ENCODE measurements around the gene ASCC2.
"Not testable (repeated sequence)": the region's sequence is repeated elsewhere in the genome, so short reads cannot be mapped to it uniquely, and the experiment has no call there.

Gene ASCC2

DNA sequence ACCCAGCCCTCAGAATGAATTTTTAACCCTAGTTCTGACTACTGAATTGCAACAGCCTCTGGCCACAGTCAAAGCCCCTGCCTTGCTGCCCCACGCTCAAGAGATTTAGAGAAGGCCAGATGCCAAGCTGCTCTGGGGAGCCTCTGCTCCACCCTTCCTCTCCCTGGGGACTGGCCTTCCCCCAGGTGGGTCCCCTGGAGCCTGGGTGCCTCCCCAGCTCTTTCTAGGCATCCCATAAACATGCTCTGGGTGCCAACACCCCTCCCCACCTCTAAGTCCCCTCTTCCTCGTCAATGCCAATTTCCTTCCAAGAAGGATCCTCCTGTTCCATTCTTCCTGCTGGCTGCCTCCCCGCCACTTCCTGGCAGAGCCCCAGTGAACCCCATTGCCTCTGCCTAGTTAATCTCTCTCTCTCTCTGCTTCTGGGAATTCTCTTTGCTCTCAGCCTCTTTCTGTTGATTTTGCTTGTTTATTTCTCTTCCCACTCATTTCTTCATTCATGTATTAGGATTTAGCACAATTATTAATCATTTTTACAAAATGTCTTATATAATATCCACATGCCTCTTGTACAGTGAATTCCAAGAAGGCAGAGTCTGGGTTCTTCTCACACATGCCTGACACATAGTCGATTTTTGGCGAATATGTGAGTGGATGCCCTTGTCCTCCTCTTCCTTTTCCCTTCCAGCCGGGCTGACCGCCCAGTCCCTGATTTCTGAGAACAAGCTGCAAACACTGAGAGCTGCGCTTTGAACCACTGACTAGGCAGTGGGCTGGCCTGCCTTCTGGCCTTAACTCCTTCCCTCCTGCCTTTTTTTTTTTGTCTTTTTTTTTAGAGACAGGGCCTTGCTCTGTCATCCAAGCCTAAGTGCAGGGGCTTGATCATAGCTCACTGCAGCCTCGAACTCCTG, 53.4 kb downstream of the ASCC2 start:
- DNase-seq: no peak

DNA sequence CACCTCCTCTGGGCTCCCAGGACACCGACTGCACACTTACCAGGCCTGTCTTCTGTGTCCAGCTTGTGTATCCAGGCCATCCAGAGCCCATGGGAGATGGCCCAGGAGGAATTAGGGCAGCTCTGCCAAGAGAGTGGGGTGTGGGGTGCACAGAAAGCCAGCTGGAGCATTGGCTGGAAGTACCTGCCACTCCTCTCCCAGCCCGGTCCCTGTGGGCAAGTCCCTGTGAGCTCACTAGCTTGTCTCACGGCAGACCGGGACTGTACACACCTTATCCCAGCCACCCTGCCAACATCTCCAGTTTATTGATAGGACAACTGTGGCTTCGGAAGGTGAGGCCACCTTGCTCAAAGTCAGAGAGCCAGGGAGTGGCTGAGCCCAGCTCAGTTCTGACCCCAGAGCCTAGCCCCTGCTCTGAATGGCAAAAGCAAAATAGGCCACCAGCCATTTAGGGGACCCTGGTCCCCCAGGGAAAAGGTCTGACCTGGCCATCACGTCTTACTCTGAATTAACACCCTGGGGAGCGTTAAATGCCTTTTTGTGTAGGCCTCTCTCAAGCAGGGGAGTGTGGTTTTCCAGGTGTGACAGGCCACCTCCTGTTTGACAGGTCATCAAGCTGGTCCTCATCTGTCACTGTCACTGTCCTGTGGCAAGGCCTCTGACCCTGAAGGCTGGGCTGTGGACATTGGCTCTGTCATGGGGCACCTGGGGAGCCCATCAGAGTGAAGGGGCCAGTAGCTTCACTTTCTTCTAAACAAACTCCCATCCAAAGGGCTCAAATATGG, 55.8 kb downstream of the ASCC2 start:
- no peak for DNase-seq

- DNase-seq: no peak
Observed at GRCh38 chr22:29780748-29781676, 57.1 kb downstream of the ASCC2 start.

DNA sequence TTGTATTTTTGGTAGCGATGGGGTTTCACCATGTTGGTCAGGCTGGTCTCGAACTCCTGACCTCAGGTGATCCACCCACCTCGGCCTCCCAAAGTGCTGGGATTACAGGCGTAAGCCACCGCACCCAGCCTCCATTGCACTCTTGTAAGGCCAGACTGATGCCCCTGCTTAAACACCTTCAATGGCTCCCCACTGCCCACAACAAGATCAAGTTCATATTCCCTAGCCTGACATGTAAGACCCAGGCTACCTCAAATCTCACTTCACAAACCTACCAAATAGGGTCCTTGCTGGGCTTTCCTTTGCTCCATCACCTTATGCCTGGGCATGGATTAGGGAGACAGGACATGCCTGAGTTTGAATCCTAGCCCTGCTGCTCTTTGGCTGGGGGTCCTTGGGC, 57.9 kb downstream of the ASCC2 start:
- no peak for DNase-seq

GRCh38 chr22:29773233-29773632, 64.8 kb downstream of the ASCC2 start:
- no peak for DNase-seq

DNA sequence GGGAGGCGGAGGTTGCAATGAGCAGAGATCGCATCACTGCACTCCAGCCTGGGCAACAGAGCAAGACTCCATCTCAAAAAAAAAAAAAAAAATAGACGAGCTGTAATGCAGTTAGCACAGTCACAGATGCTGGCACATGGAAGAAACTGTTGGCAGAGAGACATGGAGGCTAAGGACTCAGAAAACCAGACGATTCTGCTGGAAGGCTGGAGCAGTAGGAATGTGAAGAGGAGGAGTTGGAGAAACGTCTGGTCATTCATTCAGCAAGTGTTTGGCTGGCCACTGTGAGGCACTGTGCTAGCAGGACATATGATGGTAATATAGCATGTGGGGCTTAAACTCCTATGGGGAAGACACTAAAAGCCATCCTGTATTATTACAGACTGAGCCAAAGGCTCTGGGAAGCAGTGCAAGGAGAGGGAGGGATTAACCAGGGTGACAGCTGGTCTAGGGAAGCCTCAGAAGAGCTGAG, 65.9 kb downstream of the ASCC2 start:
- DNase-seq: no peak

DNA sequence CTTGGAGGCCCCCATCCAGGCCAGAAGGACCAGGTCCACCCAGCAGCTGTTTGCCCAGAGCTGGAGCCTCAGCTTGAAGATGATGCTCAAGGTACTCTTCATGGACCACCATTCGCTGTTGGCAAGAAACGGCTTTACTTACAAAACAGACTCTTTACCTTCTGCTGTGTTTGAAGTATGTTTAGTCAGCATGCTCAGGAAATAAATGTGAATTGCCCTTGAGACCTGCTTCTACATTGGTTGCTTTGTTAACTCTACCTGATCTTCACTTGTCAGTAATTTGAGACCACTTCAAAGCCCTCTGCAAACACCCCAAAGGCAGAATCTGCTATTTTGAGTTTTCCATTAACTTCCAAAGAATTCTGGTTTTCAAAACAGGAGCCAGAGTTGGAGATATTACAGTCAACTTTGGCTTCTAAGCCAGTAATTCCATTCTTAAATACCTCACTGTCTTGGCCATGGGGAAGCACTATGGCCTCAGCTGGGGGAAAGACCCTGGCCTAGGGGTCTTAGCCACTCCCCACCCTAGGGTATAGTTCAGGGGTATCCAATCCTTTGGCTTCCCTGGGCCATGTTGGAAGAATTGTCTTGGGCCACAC, 68.3 kb downstream of the ASCC2 start:
- DNase-seq: no peak

- DNase-seq: no peak
Observed at GRCh38 chr22:29768052-29768693, 69.9 kb downstream of the ASCC2 start.

DNA sequence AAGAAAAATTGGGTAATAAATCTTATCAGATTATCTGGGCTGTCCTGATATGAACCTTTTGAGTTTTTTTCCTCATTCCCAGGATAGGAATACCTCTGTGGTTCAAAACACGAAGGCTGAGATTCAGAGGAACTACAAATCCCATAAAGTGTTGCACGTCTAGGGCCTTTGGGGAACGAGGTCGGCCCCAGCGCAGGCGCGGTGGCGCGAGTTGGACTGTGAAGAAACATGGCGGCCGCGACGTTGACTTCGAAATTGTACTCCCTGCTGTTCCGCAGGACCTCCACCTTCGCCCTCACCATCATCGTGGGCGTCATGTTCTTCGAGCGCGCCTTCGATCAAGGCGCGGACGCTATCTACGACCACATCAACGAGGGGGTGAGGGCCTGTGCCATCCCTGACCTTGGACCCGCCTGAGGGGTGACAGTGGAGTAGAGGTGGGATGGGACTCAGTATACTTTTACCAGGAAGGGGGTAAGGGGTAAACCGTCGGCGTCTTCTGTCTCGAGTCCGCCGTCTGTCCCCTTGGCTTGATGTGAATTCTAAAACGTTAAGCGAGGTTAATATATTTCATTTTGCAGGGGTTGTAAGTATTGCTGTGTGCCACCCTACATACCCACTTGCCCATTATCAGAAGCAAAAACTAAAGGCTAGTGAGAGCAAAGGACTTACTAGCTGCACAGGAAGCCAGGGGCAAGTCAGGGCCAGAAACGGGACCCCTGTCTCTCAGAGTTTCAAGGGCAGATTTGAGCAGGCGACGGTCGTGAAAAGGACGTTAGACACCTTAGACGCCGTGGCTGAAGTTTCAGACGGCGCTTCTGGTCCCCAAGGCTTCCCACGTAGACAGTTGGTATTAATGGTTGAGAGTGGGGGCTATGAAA, 70.7 kb downstream of the ASCC2 start, which contains the start of gene UQCR10:
UQCR10 (plus strand) TSS at position 199 of the 881 bp plus-strand sequence; CDS start at position 229, 30 bp downstream.
- DNase-seq: peak; percentile 90 to 93 (median 91)

- DNase-seq: peak; percentile 85 to 96 (median 90)
Observed at GRCh38 chr22:29766632-29767170, 71.4 kb downstream of the ASCC2 start, which contains the start of gene ZMAT5. Gene ZMAT5 (minus strand): TSS chr22:29767007. CDS start chr22:29748544, 18,463 bp downstream.

DNA sequence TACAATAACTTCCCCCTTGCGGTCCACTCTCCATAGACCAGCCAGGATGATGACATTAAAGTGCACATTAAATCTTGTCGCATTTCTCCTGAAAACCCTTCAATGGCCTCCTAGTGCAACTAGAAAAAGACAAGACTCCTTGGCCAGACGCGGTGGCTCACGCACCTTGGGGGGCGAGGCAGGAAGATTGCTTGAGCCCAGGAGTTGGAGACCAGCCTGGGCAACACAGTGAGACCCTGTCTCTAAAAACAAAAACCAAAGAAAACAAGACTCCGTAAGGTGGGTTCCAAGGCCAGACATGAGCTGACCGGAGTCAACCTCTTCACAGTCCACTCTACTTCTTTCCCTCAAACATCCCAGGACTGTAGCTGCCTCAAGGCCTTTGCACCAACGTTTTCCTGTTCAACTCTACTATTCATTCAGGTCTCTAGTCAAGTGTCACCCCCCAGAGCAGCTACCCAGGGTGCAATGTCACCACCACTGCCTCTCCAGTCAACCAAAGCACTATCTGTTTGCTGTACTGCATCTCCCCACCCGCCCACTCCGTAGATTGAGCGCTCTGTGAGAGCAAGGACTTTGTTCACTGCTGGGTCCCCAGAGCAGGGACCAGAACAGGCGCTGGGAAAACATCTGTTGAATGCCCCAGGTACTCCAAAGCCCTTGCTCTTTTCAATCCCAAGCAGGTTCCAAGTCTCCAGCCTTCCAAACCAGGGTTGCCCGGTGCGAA, 72.0 kb downstream of the ASCC2 start:
- no peak for DNase-seq

DNA sequence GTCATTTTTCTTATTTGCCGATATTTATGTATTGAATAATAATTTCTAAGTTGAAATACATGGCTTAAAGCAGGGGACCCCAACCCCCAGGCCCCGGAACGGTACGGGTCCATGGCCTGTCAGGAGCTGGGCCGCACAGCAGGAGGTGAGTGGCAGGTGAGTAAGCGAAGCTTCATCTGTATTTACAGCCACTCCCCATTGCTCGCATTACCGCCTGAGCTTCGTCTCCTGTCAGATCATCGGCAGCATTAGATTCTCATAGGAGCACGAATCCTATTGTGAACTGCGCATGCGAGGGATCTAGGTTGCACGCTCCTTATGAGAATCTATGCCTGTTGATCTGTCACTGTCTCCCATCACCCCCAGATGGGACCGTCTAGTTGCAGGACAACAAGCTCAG, 75.8 kb downstream of the ASCC2 start:
- no peak for DNase-seq

- DNase-seq: no peak
Observed at GRCh38 chr22:29758959-29759358, 79.1 kb downstream of the ASCC2 start.

DNA sequence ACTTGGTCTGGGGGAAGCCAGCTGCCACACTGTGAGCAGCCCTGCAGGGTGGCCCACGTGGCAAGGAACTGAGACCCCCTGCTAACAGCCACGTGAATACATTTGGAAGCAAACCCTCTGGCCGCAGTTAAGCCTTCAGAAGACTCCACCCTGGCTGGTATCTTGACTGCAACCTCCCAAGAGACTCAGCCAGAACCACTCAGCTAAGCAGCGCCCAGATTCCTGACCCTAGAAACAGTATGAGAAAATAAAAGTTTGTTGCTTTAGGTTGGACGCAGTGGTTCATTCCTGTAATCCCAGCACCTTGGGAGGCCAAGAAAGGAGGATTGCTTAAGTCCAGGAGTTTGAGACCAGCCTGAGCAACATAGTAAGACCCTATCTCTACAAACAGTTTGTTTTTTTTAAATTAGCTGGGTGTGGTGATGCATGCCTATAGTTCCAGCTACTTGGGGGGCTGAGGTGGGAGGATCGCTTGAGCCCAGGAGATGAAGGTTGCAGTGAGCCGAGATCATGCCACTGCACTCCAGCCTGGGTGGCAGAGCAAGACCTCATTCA, 79.9 kb downstream of the ASCC2 start:
- no peak for DNase-seq

GRCh38 chr22:29757096-29757495, 81.0 kb downstream of the ASCC2 start:
- no peak for DNase-seq

- no peak for DNase-seq
Observed at GRCh38 chr22:29756341-29756740, 81.7 kb downstream of the ASCC2 start.

DNA sequence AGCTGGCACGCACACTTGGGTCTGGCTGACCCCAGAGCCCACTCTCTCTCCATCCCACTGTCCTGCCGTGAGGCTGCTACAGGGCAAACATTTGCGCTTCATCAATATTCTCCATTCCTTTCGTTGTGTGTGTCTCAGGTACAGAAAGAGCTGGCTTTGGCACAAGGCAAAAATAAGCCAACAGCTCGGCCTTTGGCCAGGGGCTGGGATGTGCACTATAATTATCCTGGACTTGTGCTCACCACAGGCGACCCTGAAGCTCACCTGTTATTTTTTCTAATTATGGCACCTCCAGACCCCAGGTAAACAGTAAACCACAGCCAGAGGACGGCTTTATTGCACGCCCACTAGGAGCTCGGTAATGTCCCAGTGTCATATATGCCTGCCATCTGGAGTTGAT, 82.2 kb downstream of the ASCC2 start:
- no peak for DNase-seq

DNA sequence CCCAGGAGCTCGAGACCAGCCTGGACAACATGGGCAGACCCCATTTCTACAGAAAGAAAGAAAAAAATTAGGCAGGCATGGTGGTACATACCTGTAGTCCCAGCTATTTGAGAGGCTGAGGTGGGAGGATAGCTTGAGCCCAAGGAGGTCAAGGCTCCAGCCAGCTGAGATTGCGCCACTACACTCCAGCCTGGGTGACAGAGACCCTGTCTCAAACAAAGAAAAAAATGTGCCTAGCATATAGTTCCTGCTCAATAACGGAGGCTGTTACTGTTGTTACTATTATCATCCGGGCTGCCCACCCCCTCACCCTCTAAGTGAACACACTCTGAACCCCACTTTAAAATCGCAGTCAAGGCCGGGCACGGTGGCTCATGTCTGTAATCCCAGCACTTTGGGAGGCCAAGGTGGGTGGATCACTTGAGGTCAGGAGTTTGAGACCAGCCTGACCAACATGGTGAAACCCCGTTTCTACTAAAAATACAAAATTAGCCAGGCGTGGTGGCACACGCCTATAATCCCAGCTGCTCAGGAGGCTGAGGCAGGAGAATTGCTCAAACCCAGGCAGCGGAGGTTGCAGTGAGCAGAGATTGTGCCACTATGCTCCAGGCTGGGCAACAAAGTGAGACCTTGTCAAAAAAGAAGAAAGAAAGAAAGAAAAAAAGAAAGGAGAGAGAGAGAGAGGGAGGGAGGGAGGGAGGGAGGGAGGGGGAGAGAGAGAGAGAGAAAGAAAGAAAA, 83.2 kb downstream of the ASCC2 start:
- DNase-seq: not testable (repeated sequence)

Measured in T-helper 1 cell (primary cell).